ENCODE measurements around the gene SDC1.

SDC1 gene

GRCh38 chr2:20191714-20192569 lies 33.0 kb downstream of the SDC1 start:
- no peak for DNase-seq (ENCODE audit: low read depth)
- no peak overlapping the region for H3K4me3 ChIP-seq (ENCODE audit: low read depth, low read length)
- TF ChIP-seq CTCF (IDR thresholded peaks at IDR 0.05; ENCODE audit: control insufficient read depth, extremely low read depth, insufficient read depth) = no peak

GRCh38 chr2:20190876-20191713 lies 33.8 kb downstream of the SDC1 start:
- TF ChIP-seq CTCF (IDR thresholded peaks at IDR 0.05; ENCODE audit: control insufficient read depth, extremely low read depth, insufficient read depth) = no peak
- no peak for DNase-seq (ENCODE audit: low read depth)
- H3K4me3 ChIP-seq (ENCODE audit: low read depth, low read length) = no peak overlapping the region

GRCh38 chr2:20190170-20190569 lies 34.8 kb downstream of the SDC1 start:
- no peak for TF ChIP-seq CTCF (IDR thresholded peaks at IDR 0.05; ENCODE audit: control insufficient read depth, extremely low read depth, insufficient read depth)
- no peak overlapping the region for H3K4me3 ChIP-seq (ENCODE audit: low read depth, low read length)
- DNase-seq (ENCODE audit: low read depth) = no peak

- DNase-seq (ENCODE audit: low read depth) = no peak
- no peak for TF ChIP-seq CTCF (IDR thresholded peaks at IDR 0.05; ENCODE audit: control insufficient read depth, extremely low read depth, insufficient read depth)
Observed at GRCh38 chr2:20189299-20189931, 35.5 kb downstream of the SDC1 start.

GRCh38 chr2:20188851-20189250 lies 36.1 kb downstream of the SDC1 start:
- no peak for TF ChIP-seq CTCF (IDR thresholded peaks at IDR 0.05; ENCODE audit: control insufficient read depth, extremely low read depth, insufficient read depth)
- no peak overlapping the region for H3K4me3 ChIP-seq (ENCODE audit: low read depth, low read length)
- no peak for DNase-seq (ENCODE audit: low read depth)

More at GRCh38 chr2:20189299-20189931, 35.5 kb downstream of the SDC1 start:
- H3K4me3 ChIP-seq (ENCODE audit: low read depth, low read length) = no peak overlapping the region

- no peak for DNase-seq (ENCODE audit: low read depth)
- TF ChIP-seq CTCF (IDR thresholded peaks at IDR 0.05; ENCODE audit: control insufficient read depth, extremely low read depth, insufficient read depth) = no peak
- no peak overlapping the region for H3K4me3 ChIP-seq (ENCODE audit: low read depth, low read length)
Observed at GRCh38 chr2:20188201-20188600, 36.7 kb downstream of the SDC1 start.
